Limb (tissue), 2 donors: ENCODE data around the gene CDKN2A.
A peak's percentile ranks its signal among the peaks of the same experiment; 100 is the strongest.

Experiments
- DNase-seq, 2 donors: peaks; one replicate each; pipeline ENCODE4 v3.0.0-alpha.2; 2016; ENCODE audit errors: extremely low spot score in 2 of 2

Gene CDKN2A

GRCh38 chr9:21993893-21994555 lies at the start of gene CDKN2A:
Gene CDKN2A (minus strand): TSS chr9:21994392.
- peak in 1 of 2 donors; percentile 51 for DNase-seq

- DNase-seq, result no peak
Observed at GRCh38 chr9:22043928-22044327, 49.7 kb upstream of the CDKN2A start.

GRCh38 chr9:22041775-22042174 lies 47.6 kb upstream of the CDKN2A start:
- no peak for DNase-seq

GRCh38 chr9:22041344-22041743 lies 47.2 kb upstream of the CDKN2A start:
- DNase-seq, result no peak

- DNase-seq, result no peak
Observed at GRCh38 chr9:22040760-22041159, 46.6 kb upstream of the CDKN2A start.

- DNase-seq, result no peak
Observed at GRCh38 chr9:22039258-22039657, 45.1 kb upstream of the CDKN2A start.

GRCh38 chr9:22037954-22038690 lies 43.9 kb upstream of the CDKN2A start:
- DNase-seq, result no peak

GRCh38 chr9:22036866-22037626 lies 42.9 kb upstream of the CDKN2A start:
- no peak for DNase-seq

- DNase-seq, result no peak
Observed at GRCh38 chr9:22035591-22036011, 41.4 kb upstream of the CDKN2A start.

- no peak for DNase-seq
Observed at GRCh38 chr9:22033012-22033630, 38.9 kb upstream of the CDKN2A start.

- DNase-seq, result no peak
Observed at GRCh38 chr9:22031655-22032411, 37.6 kb upstream of the CDKN2A start.

- DNase-seq, result no peak
Observed at GRCh38 chr9:22030101-22030598, 36.0 kb upstream of the CDKN2A start.

- DNase-seq, result no peak
Observed at GRCh38 chr9:22029231-22029630, 35.0 kb upstream of the CDKN2A start.

GRCh38 chr9:22028394-22028793 lies 34.2 kb upstream of the CDKN2A start:
- DNase-seq, result no peak

- no peak for DNase-seq
Observed at GRCh38 chr9:22026696-22027095, 32.5 kb upstream of the CDKN2A start.

GRCh38 chr9:22022396-22022795 lies 28.2 kb upstream of the CDKN2A start:
- no peak for DNase-seq

GRCh38 chr9:22010866-22011625 lies 16.9 kb upstream of the CDKN2A start:
- DNase-seq, result peak; percentile 66 to 74

- no peak for DNase-seq
Observed at GRCh38 chr9:22009506-22009867, 15.3 kb upstream of the CDKN2A start.

- peak; percentile 76 to 90 for DNase-seq
Observed at GRCh38 chr9:22008717-22009505, 14.7 kb upstream of the CDKN2A start, which contains the start of gene CDKN2B. Gene CDKN2B (minus strand): TSS chr9:22009305. CDS start chr9:22008953, 352 bp downstream.
